HG03064 (cell line): ENCODE results near the gene SS18.
"Not testable (repeated sequence)": the region's sequence is repeated elsewhere in the genome, so short reads cannot be mapped to it uniquely, and the experiment has no call there.

Experiments used
- ATAC-seq: cut with Tn5 transposase; IDR thresholded peaks from one replicate; pipeline ENCODE4 v1.9.1; 2021; ENCODE audit warnings: low read depth; ENCODE audit not compliant: unreplicated experiment

SS18 gene

GRCh38 chr18:26090130-26091046, at the start of gene SS18:
Gene SS18, minus strand, starts transcription at chr18:26090613. Its CDS starts 44 bp downstream, at chr18:26090569.
- ATAC-seq, result peak; percentile 70

- no peak for ATAC-seq
Observed at GRCh38 chr18:26135548-26135947, 45.1 kb upstream of the SS18 start.

GRCh38 chr18:26134107-26134506, 43.7 kb upstream of the SS18 start:
- no peak for ATAC-seq

GRCh38 chr18:26133652-26134051, 43.2 kb upstream of the SS18 start, which contains the start of gene PSMA8:
Gene PSMA8, plus strand, starts transcription at chr18:26133869. Its CDS starts 97 bp downstream, at chr18:26133966.
- no peak for ATAC-seq

- ATAC-seq, result not testable (repeated sequence)
Observed at GRCh38 chr18:26128192-26128591, 37.8 kb upstream of the SS18 start.

- no peak for ATAC-seq
Observed at GRCh38 chr18:26127786-26128185, 37.4 kb upstream of the SS18 start.

- ATAC-seq, result not testable (repeated sequence)
Observed at GRCh38 chr18:26121994-26122393, 31.6 kb upstream of the SS18 start.

- ATAC-seq, result no peak
Observed at GRCh38 chr18:26121476-26121875, 31.1 kb upstream of the SS18 start.

- no peak for ATAC-seq
Observed at GRCh38 chr18:26119246-26119645, 28.8 kb upstream of the SS18 start.

GRCh38 chr18:26104035-26104434, 13.6 kb upstream of the SS18 start:
- no peak for ATAC-seq

- ATAC-seq, result no peak
Observed at GRCh38 chr18:26103579-26103978, 13.2 kb upstream of the SS18 start.

GRCh38 chr18:26097563-26097962, 7.2 kb upstream of the SS18 start:
- no peak for ATAC-seq

- ATAC-seq, result no peak
Observed at GRCh38 chr18:26096852-26097251, 6.4 kb upstream of the SS18 start.

- ATAC-seq, result peak; percentile 38
Observed at GRCh38 chr18:26091047-26091630, 726 bp upstream of the SS18 start.

GRCh38 chr18:26089293-26090129, 902 bp downstream of the SS18 start:
- peak; percentile 1 for ATAC-seq

GRCh38 chr18:26088487-26088886, 1.9 kb downstream of the SS18 start:
- no peak for ATAC-seq

- ATAC-seq, result no peak
Observed at GRCh38 chr18:26086959-26087358, 3.5 kb downstream of the SS18 start.

GRCh38 chr18:26085056-26085455, 5.4 kb downstream of the SS18 start:
- ATAC-seq, result no peak

GRCh38 chr18:26083099-26083498, 7.3 kb downstream of the SS18 start:
- no peak for ATAC-seq

GRCh38 chr18:26082475-26082874, 7.9 kb downstream of the SS18 start:
- ATAC-seq, result no peak

- no peak for ATAC-seq
Observed at GRCh38 chr18:26074246-26074645, 16.2 kb downstream of the SS18 start.
